Hypothalamus (tissue), 51 donors: ENCODE measurements around the gene TBXA2R.
"Not testable (repeated sequence)": the region's sequence is repeated elsewhere in the genome, so short reads cannot be mapped to it uniquely, and the experiment has no call there.

Experiments used
- DNase-seq, 51 donors: peaks; one replicate each; lab custom pipeline; 2025; lab: John Stamatoyannopoulos, UW

TBXA2R gene

GRCh38 chr19:3585301-3586126 lies 21.2 kb downstream of the TBXA2R start, which contains the start of gene GIPC3:
TSS of gene GIPC3 (plus strand) at chr19:3585478. CDS start at chr19:3585598, 120 bp downstream.
- DNase-seq, result no peak

- not testable (repeated sequence) for DNase-seq
Observed at GRCh38 chr19:3584036-3584802, 22.5 kb downstream of the TBXA2R start.

- not testable (repeated sequence) for DNase-seq
Observed at GRCh38 chr19:3581792-3582191, 24.9 kb downstream of the TBXA2R start.

GRCh38 chr19:3580156-3580934 lies 26.3 kb downstream of the TBXA2R start:
- peak in 3 of 51 donors; percentile 3 to 45 (median 10) for DNase-seq

- DNase-seq, result no peak
Observed at GRCh38 chr19:3578390-3578789, 28.3 kb downstream of the TBXA2R start.

- DNase-seq, result no peak
Observed at GRCh38 chr19:3577723-3578344, 28.8 kb downstream of the TBXA2R start.

GRCh38 chr19:3576696-3577443 lies 29.8 kb downstream of the TBXA2R start:
- peak in 33 of 51 donors; percentile 8 to 78 (median 44) for DNase-seq

GRCh38 chr19:3575949-3576673 lies 30.6 kb downstream of the TBXA2R start:
- DNase-seq, result no peak

- DNase-seq, result peak in 4 of 51 donors; percentile 9 to 31 (median 17)
Observed at GRCh38 chr19:3575260-3575741, 31.4 kb downstream of the TBXA2R start.

- DNase-seq, result peak in 44 of 51 donors; percentile 4 to 89 (median 58)
Observed at GRCh38 chr19:3573858-3574637, 32.6 kb downstream of the TBXA2R start.

- peak in 1 of 51 donors; percentile 55 for DNase-seq
Observed at GRCh38 chr19:3573162-3573857, 33.4 kb downstream of the TBXA2R start.

- DNase-seq, result no peak
Observed at GRCh38 chr19:3572855-3573161, 33.9 kb downstream of the TBXA2R start, which contains the start of gene HMG20B. TSS of gene HMG20B (plus strand) at chr19:3572944. CDS start at chr19:3573310, 366 bp downstream.

GRCh38 chr19:3572132-3572854 lies 34.4 kb downstream of the TBXA2R start:
- DNase-seq, result peak; percentile 82 to 100 (median 99)

GRCh38 chr19:3570606-3571011 lies 36.1 kb downstream of the TBXA2R start:
- DNase-seq, result peak in 27 of 51 donors; percentile 17 to 75 (median 48)

- not testable (repeated sequence) for DNase-seq
Observed at GRCh38 chr19:3570042-3570441, 36.6 kb downstream of the TBXA2R start.

- DNase-seq, result no peak
Observed at GRCh38 chr19:3565139-3565538, 41.5 kb downstream of the TBXA2R start.
